K562 (cell line): ENCODE measurements around the gene PRXL2A. TPM values are rescaled to one million over a fixed set of nuclear protein-coding genes. Genes with fewer than 3 reads are reported as not detected.

Experiments used
- BMI1 ChIP-seq: fragments of 150-350 bp; IDR thresholded peaks from 2 replicates; pipeline ENCODE4 v1.6.1; 2014; ENCODE audit warnings: low read length
- EHMT2 ChIP-seq: fragments of 450-650 bp; IDR thresholded peaks from 2 replicates; pipeline ENCODE4 v1.6.1; 2018; ENCODE audit warnings: antibody characterized with exemption
- GTF2B ChIP-seq: IDR thresholded peaks from 2 replicates; pipeline ENCODE4 v1.6.1; 2011; ENCODE audit not compliant: insufficient read length; ENCODE audit errors: extremely low read depth
- MCM3 ChIP-seq: fragments of 450-650 bp; IDR thresholded peaks from 2 replicates; pipeline ENCODE4 v1.6.1; 2016
- MYNN ChIP-seq, 2 experiments: sonication (generic); formaldehyde crosslinking in 1 of 2; IDR thresholded peaks; 2 replicates each; pipeline versions ENCODE4 v1.5.0 to v1.6.1; 2016 to 2020; ENCODE audit warnings: antibody characterized with exemption in 1 of 2, missing genetic modification reagents in 1 of 2
- PATZ1 ChIP-seq: fragments of 250-450 bp; sonication (Bioruptor Pico); IDR thresholded peaks from 2 replicates; pipeline ENCODE4 v1.5.0; 2020; ENCODE audit warnings: mild to moderate bottlenecking, borderline replicate concordance
- PREB ChIP-seq: sonication (generic); formaldehyde crosslinking; IDR thresholded peaks from 2 replicates; pipeline ENCODE4 v1.8.1; 2023; ENCODE audit warnings: mild to moderate bottlenecking, missing genetic modification reagents
- SAFB ChIP-seq: fragments of 200-400 bp; formaldehyde crosslinking; IDR thresholded peaks from 2 replicates; pipeline ENCODE4 v1.6.1; 2017; ENCODE audit warnings: low read depth, low read length, borderline replicate concordance
- SNRNP70 ChIP-seq: fragments of 200-400 bp; formaldehyde crosslinking; optimal IDR thresholded peaks from 2 replicates; pipeline ENCODE3; 2017; ENCODE audit warnings: low read depth, low read length
- TAF7 ChIP-seq: fragments of 450-650 bp; IDR thresholded peaks from 2 replicates; pipeline ENCODE4 v1.6.1; 2016; ENCODE audit warnings: missing genetic modification characterization, missing compliant biosample characterization
- ZBTB2 ChIP-seq: fragments of 450-650 bp; IDR thresholded peaks from 2 replicates; pipeline ENCODE4 v1.6.1; 2016; ENCODE audit warnings: antibody characterized with exemption
- ZNF212 ChIP-seq: fragments of 450-650 bp; formaldehyde crosslinking; IDR thresholded peaks from 2 replicates; pipeline ENCODE4 v1.4.0; 2020; ENCODE audit warnings: mild to moderate bottlenecking
- ZNF23 ChIP-seq: fragments of 250-450 bp; sonication (Bioruptor Pico); IDR thresholded peaks from 2 replicates; pipeline ENCODE4 v1.4.0; 2020; ENCODE audit warnings: mild to moderate bottlenecking
- ZNF263 ChIP-seq: sonication (generic); formaldehyde crosslinking; IDR thresholded peaks from 2 replicates; pipeline ENCODE4 v1.8.0; 2022; ENCODE audit warnings: mild to moderate bottlenecking, missing genetic modification reagents, borderline replicate concordance
- ZNF316 ChIP-seq: fragments of 450-650 bp; IDR thresholded peaks from 2 replicates; pipeline ENCODE4 v1.6.1; 2016
- ZNF589 ChIP-seq: fragments of 200-800 bp; sonication (Bioruptor generic); IDR thresholded peaks from 2 replicates; pipeline ENCODE4 v1.6.1; 2016; ENCODE audit warnings: low read depth, missing genetic modification characterization, missing compliant biosample characterization
- polyA plus RNA-seq, 8 experiments: library from polyadenylated mRNA; depleted of rRNA in 4 of 8; stranded (reverse) in 5 of 8; unstranded in 3 of 8; fragments of >200 nt; fragmentation: Nextera tagmentation in 2 of 8; fragmentation: Illumina TruSeq in 1 of 8; extraction: Ambion mirVana in 2 of 8; extraction: Trizol in 1 of 8; gene quantifications; 2 replicates each; pipeline versions ENCODE4 v1.2.1 to v1.2.3, GENCODE V29; 2011 to 2014; ENCODE audit warnings: inconsistent platforms in 1 of 8, missing spikeins in 1 of 8
- total RNA-seq, 7 experiments: library from RNA; depleted of rRNA in 6 of 7; stranded (reverse); fragments of >200 nt in 6 of 7; fragmentation: Illumina TruSeq in 2 of 7; extraction: Trizol in 2 of 7; gene quantifications; 2 replicates each; pipeline versions ENCODE4 v1.2.1 to v1.2.3, GENCODE V29; 2011 to 2021; ENCODE audit warnings: low replicate concordance in 1 of 7
- TF ChIP-seq, protein P1 (sequence below): fragments of 450-650 bp; IDR thresholded peaks from 2 replicates; pipeline ENCODE4 v1.6.1; 2016
- TF ChIP-seq, protein P2 (sequence below): fragments of 250-450 bp; sonication (Bioruptor Pico); IDR thresholded peaks from 2 replicates; pipeline ENCODE4 v1.9.0; 2021; ENCODE audit warnings: mild to moderate bottlenecking
- TF ChIP-seq, protein P3 (sequence below), 2 experiments: fragments of 200-800 bp in 1 of 2; sonication (Bioruptor generic) in 1 of 2; sonication (generic) in 1 of 2; formaldehyde crosslinking in 1 of 2; IDR thresholded peaks in 1 of 2; conservative IDR thresholded peaks in 1 of 2; 2 replicates each; pipeline versions ENCODE4 v1.5.0 to v1.6.1; 2016 to 2020; ENCODE audit warnings: missing compliant biosample characterization in 1 of 2, missing genetic modification characterization in 1 of 2, missing genetic modification reagents in 1 of 2

PRXL2A gene
- total and polyA plus RNA-seq, 9 of the 15 experiments (the other 6 are each of a cell fraction or from before 2014, with no cell fraction given), result 0.14 to 1.2 (median 0.75) TPM

GRCh38 chr10:80459047-80459865 is 50.9 kb downstream of the PRXL2A start (continued):
- TF ChIP-seq, protein P1, sequence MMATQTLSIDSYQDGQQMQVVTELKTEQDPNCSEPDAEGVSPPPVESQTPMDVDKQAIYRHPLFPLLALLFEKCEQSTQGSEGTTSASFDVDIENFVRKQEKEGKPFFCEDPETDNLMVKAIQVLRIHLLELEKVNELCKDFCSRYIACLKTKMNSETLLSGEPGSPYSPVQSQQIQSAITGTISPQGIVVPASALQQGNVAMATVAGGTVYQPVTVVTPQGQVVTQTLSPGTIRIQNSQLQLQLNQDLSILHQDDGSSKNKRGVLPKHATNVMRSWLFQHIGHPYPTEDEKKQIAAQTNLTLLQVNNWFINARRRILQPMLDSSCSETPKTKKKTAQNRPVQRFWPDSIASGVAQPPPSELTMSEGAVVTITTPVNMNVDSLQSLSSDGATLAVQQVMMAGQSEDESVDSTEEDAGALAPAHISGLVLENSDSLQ, result no peak
- TF ChIP-seq GTF2B (no peak), ZNF212 (CRISPR knock-in tag) (no peak), SNRNP70 (no peak), MYNN (IDR thresholded peaks at IDR 0.05) (peak; percentile 87), MYNN (CRISPR knock-in tag; IDR thresholded peaks at IDR 0.05) (no peak), MCM3 (no peak), ZBTB2 (no peak; the same call in 1 of the 2 replicates), ZNF316 (no peak), ZNF23 (no peak), EHMT2 (no peak), TAF7 (tag) (no peak), SAFB (no peak), ZNF263 (CRISPR knock-in tag) (no peak), PREB (no peak), ZNF589 (CRISPR knock-in tag) (peak; percentile 51; the same call in 1 of the 2 replicates), PATZ1 (CRISPR knock-in tag) (no peak), BMI1 (no peak)
- TF ChIP-seq, protein P2, sequence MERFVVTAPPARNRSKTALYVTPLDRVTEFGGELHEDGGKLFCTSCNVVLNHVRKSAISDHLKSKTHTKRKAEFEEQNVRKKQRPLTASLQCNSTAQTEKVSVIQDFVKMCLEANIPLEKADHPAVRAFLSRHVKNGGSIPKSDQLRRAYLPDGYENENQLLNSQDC, result no peak
- TF ChIP-seq, protein P3, sequence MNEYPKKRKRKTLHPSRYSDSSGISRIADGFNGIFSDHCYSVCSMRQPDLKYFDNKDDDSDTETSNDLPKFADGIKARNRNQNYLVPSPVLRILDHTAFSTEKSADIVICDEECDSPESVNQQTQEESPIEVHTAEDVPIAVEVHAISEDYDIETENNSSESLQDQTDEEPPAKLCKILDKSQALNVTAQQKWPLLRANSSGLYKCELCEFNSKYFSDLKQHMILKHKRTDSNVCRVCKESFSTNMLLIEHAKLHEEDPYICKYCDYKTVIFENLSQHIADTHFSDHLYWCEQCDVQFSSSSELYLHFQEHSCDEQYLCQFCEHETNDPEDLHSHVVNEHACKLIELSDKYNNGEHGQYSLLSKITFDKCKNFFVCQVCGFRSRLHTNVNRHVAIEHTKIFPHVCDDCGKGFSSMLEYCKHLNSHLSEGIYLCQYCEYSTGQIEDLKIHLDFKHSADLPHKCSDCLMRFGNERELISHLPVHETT (CRISPR knock-in tag; conservative IDR thresholded peaks at IDR 0.05 in 1 of 2, IDR thresholded peaks at IDR 0.05 in 1 of 2), result peak in 1 of 2 experiments; percentile 63; a peak in 2 of 4 replicates
